PC-9 (cell line): ENCODE results near the gene BCL11B.

Experiments used
- EZH2 ChIP-seq: fragments of 200-600 bp; sonication (generic); IDR thresholded peaks from 2 replicates; pipeline ENCODE4 v1.8.0; 2017; ENCODE audit warnings: antibody characterized with exemption, low read depth
- TF ChIP-seq, protein P1 (sequence below): fragments of 200-600 bp; sonication (generic); conservative IDR thresholded peaks from 2 replicates; pipeline ENCODE4 v1.6.1; 2017; ENCODE audit warnings: mixed run types, antibody characterized with exemption, mild to moderate bottlenecking, moderate library complexity

GRCh38 chr14:99251721-99252120, 20.3 kb downstream of the BCL11B start:
- TF ChIP-seq, protein P1, sequence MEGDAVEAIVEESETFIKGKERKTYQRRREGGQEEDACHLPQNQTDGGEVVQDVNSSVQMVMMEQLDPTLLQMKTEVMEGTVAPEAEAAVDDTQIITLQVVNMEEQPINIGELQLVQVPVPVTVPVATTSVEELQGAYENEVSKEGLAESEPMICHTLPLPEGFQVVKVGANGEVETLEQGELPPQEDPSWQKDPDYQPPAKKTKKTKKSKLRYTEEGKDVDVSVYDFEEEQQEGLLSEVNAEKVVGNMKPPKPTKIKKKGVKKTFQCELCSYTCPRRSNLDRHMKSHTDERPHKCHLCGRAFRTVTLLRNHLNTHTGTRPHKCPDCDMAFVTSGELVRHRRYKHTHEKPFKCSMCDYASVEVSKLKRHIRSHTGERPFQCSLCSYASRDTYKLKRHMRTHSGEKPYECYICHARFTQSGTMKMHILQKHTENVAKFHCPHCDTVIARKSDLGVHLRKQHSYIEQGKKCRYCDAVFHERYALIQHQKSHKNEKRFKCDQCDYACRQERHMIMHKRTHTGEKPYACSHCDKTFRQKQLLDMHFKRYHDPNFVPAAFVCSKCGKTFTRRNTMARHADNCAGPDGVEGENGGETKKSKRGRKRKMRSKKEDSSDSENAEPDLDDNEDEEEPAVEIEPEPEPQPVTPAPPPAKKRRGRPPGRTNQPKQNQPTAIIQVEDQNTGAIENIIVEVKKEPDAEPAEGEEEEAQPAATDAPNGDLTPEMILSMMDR = no peak
- TF ChIP-seq EZH2 = no peak
